Inflammatory macrophage treated with lipopolysaccharide for 4 hours (primary cell): ENCODE results near the gene PYHIN1.

ENCODE experiments used
- DNase-seq: peaks from one replicate; pipeline ENCODE4 v3.0.0-alpha.2; 2020

PYHIN1 gene

GRCh38 chr1:158931055-158931737 is at the start of gene PYHIN1:
Gene PYHIN1, plus strand, starts transcription at chr1:158931552. Its CDS starts 5,359 bp downstream, at chr1:158936911.
- DNase-seq = peak; percentile 42

DNA sequence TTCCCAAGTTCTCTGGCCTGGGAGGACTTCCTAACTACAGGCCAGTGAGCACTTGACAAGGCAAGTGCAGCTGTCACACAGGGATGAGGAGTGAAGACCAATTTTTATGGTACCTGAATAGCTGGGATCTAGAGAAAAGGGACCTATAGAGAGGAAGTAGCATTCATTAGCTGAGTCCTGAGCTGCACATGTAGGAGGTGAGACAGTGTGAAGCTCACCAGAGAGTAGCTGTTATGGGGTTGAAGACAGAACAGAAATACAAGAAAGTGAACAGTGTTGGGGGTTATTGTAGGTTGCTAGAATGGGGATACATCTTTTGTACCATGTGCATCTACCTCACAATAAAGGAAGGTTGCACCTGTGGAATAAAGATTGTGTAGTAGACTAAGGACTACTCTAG is 37.7 kb upstream of the PYHIN1 start:
- DNase-seq = no peak

DNA sequence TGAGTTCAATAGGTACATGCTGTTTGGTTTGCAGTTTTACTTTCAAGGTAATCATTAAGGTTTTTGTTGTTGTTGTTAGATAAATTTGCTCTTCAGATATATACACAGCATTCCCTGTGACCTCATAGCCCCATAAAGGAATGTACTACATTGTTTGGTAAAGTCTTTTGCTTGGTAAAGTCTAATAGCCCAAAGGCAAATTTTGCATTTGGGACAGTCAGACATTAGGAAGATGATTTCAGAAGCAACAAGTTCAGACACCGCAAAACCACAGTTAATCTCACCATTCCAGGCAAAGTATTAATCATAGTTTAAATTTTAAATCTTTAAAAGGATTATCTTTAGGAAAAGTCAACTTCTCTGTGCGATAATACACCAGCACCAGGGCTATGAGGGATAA is 32.6 kb upstream of the PYHIN1 start:
- no peak for DNase-seq

GRCh38 chr1:158901623-158902022 is 29.7 kb upstream of the PYHIN1 start:
- DNase-seq = peak; percentile 16

DNA sequence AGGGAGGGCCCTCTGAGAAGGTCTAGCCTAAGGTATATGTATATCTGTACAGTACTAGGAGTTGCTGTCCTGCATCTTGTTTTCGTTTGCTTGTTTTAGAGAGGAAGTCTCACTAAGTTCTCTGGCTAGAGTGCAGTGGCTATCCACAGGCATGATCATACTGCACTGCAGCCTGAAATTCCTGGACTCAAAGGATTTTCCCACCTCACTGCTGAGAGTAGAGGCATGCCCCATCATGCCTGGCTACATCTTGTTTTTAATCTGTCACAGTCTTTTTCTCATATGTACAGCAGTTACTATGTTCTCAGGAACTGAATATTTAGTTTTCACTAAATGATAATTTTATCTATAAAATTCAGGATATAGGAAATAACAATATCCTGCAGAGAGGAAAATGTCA is 15.3 kb upstream of the PYHIN1 start:
- no peak for DNase-seq

GRCh38 chr1:158924677-158925076 is 6.7 kb upstream of the PYHIN1 start:
- no peak for DNase-seq

- DNase-seq = no peak
These were observed 848 bp upstream of the PYHIN1 start for GRCh38 chr1:158930504-158930903.

- no peak for DNase-seq
These were observed 819 bp downstream of the PYHIN1 start for GRCh38 chr1:158932171-158932570.

- DNase-seq = peak; percentile 8
These were observed 2.3 kb downstream of the PYHIN1 start for GRCh38 chr1:158933621-158934020.

GRCh38 chr1:158939180-158939579 is 7.8 kb downstream of the PYHIN1 start:
- no peak for DNase-seq

GRCh38 chr1:158941317-158941716 is 10.0 kb downstream of the PYHIN1 start:
- DNase-seq = no peak

- no peak for DNase-seq
These were observed 11.1 kb downstream of the PYHIN1 start for GRCh38 chr1:158942490-158942889.

DNA sequence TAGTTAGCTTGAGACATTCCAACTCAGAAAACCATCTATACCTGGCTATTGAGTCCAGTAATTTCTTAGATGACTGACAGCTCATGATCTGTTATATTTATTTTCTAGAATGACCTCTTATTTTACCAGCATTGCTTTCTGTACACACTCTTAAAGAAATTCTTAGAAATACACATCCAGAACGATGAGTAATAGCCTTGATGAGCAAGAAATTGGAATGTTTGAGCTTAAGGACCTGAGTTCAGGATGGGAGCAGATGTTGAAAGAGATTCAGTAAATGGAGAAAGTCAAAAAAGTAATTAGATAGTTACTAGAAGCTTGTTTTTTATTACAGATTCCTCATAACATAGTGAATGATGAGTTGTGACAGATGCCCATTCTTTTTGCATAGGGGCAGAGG is 11.7 kb downstream of the PYHIN1 start:
- no peak for DNase-seq

GRCh38 chr1:158945061-158945460 is 13.7 kb downstream of the PYHIN1 start:
- DNase-seq = no peak

DNA sequence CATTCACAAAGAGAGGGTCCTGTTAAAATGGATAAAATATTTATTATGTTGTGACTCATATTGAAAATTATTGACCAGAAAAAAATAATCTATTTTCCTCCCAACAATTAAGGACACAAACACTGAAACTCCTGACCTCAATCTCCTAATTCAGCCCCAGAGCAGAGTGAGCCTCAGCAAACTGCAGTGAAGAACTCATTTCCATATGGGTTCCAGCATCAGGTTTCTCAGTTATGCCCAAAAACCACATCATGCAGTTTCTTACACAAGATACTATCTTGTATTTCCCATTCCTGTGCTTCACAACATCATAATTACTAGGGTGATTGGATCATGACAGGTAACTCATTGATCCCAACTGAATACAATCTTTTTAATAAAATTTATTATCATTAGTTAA is 15.4 kb downstream of the PYHIN1 start:
- no peak for DNase-seq

- no peak for DNase-seq
These were observed 20.6 kb downstream of the PYHIN1 start for GRCh38 chr1:158951956-158952355.

DNA sequence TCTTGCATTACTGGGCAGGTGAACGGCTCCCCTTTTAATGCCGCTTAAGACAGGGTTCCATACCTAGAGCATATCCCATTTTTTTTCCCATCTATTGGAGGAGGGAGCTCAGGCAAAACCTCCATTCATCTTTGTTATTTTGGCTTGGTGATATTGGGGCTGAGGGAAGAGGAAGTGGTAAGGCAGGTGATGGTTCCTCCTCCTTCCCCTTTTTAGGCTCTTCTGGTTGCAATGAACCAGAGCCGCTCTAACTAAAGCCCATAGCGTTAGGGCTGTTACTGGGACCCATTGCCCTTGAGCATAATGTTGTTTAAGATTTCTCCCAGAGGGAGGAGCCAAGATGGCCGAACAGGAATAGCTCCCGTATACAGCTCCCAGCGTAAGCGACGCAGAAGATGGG is 21.1 kb downstream of the PYHIN1 start:
- no peak for DNase-seq

GRCh38 chr1:158961178-158961577 is 29.8 kb downstream of the PYHIN1 start:
- peak; percentile 22 for DNase-seq

DNA sequence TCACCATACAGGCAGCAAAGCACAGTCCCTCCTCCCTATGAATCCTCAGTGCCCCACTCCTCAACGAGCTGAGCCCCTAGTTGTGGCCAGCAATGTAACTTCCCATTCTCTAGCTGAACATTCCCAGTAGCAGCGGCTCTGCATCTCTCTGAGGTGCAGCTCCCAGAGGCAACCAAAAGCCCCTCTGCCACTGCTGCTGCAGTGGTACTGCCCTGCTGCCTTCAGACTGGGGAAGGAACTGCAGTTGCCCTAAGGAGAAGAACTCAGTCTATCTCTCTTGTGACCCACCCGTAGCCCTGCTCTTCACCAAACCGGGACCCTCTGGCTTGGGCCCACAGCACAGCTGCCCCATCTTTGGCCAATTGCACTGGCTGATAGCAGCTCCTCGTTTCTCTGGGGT is 31.6 kb downstream of the PYHIN1 start:
- DNase-seq = no peak

DNA sequence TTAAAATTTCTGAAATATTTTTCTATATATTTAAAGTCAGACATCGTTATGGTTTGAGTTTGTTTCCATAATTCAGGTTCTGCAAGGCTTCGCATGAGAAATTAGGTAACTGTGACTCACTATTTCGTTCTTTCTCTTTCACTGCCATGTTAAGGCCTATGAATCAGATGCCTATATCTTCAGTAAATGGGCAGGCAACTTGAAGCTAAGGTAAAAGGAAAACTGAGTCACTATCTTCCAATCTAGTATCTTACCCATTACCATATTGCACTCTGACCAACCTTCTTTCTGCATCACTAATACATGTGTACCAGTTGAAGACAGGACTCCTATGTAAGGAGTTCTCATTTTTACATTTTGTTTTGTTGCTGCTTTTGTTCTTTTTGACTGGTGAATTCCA is 37.8 kb downstream of the PYHIN1 start:
- DNase-seq = no peak

DNA sequence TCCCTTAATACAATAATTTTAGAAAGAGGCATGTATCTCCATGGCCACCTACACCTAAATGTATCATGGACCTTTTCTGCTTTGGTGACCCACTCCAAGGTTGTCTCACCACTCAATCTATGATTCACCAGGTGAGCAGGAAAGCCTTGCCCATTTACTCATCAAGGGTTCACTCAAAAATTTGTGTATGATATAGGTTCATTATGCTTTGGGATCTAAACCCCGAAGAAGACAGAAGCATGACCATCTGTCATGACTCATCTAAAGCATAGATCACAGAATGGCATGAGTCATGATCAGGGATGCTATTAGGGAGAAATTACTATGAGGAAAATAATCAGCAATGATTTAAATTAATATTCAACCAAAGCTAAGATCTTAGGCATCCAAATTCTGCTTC is 38.5 kb downstream of the PYHIN1 start:
- DNase-seq = no peak

DNA sequence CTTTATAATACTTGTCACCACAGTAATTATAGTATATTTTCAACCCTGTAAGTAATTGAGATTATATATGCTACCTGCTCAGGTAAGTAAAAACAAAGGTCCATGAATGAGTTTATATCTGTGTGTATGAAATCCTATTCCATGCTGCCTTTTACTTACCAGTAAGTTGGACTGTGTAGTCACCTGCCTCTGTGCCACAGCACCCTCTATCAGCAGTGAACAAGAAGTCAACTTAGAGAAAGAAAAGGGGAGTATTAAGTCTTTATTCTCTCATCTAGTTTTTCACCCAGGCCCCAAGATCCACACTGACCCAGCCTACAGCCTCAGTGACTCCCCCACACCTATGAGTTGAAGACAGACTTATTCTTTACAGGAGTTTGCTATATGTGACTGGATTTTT is 41.5 kb downstream of the PYHIN1 start:
- peak; percentile 6 for DNase-seq

DNA sequence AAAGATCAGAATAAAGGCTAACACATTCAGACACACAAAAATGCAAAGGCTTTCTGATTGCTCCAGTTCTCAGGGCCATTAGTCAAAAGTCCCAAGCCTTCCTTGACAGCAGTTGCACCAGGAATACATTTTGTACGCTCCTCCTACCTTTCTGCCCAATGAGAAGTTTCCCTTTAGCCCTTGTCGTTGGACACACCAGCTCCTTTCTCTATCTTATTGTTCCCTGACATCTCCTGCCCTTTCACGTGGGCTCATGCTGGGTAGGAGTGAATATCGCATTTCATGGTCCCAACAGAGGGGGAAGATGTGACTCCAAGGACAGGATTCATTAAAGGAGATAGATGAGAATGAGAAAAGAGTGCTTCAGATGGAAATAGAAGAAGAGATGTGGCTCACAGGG is 44.9 kb downstream of the PYHIN1 start:
- DNase-seq = no peak

DNA sequence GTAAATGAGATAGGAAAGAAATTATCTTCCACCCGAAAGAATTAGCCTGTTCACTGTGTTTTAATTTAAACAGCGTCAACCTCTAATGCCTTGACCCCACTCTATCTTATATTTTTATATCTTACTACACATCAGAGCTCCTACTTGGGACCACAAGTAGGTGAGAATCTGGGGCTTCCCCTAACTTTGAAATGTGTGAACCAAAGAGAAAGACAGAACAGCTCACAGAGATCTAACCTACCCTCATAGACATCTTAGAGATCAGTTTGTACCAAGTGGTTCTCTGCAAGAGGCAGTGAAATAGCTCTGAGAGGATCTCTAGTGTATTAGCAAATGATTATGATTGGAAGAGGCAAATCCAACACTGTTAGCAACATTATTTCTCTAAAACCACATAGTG is 47.4 kb downstream of the PYHIN1 start:
- no peak for DNase-seq

DNA sequence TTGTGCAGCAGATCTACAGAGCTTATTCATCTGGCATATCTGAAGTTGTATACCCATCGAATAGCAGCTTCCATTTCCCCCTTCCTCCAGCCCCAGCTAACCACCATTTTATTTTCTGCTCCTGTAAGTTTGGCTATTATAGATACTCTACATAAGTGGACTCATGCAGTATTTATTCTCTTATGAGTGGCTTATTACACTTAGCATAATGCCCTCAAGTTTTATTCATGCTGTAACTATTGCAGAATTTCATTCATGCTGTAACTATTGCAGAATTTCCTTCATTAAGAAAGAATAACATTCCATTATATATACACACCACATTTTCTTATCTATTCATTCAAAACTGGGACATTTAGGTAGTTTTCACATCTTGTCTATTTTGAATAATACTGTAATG is 47.9 kb downstream of the PYHIN1 start:
- DNase-seq = no peak

- DNase-seq = no peak
These were observed 51.9 kb downstream of the PYHIN1 start for GRCh38 chr1:158983235-158983634.
